Chondrocyte (in vitro differentiated cells): ENCODE results near the gene IGF2BP3. TPM values are rescaled to one million over a fixed set of nuclear protein-coding genes. Genes with fewer than 3 reads are reported as not detected.
"Not testable (repeated sequence)": the region's sequence is repeated elsewhere in the genome, so short reads cannot be mapped to it uniquely, and the experiment has no call there.

Experiments
- DNase-seq: peaks from one replicate; pipeline ENCODE4 v3.0.0; 2021; ENCODE audit warnings: mixed read lengths, low spot score
- H3K27ac Mint-ChIP-seq: one replicate; pipeline ENCODE4 v1.8.0; 2021; ENCODE audit warnings: mild to moderate bottlenecking, moderate library complexity, mixed read lengths; ENCODE audit not compliant: unreplicated experiment
- H3K27me3 Mint-ChIP-seq: 2 replicates; pipeline ENCODE4 v1.8.0; 2021; ENCODE audit warnings: low read depth, mixed read lengths
- H3K36me3 Mint-ChIP-seq: 2 replicates; pipeline ENCODE4 v1.8.0; 2021; ENCODE audit warnings: low read depth, mixed read lengths
- H3K4me1 Mint-ChIP-seq: 2 replicates; pipeline ENCODE4 v1.8.0; 2021; ENCODE audit warnings: low read depth, mild to moderate bottlenecking, mixed read lengths
- H3K4me3 Mint-ChIP-seq: one replicate; pipeline ENCODE4 v1.8.0; 2021; ENCODE audit warnings: mild to moderate bottlenecking, moderate library complexity, mixed read lengths; ENCODE audit not compliant: unreplicated experiment
- H3K9me3 Mint-ChIP-seq: 2 replicates; pipeline ENCODE4 v1.8.0; 2021; ENCODE audit warnings: low read depth, mixed read lengths
- CTCF ChIP-seq: fragments of 200-600 bp; sonication (generic); IDR thresholded peaks from 2 replicates; pipeline ENCODE4 v1.5.0; 2021; ENCODE audit warnings: antibody characterized with exemption, mild to moderate bottlenecking, moderate library complexity
- total RNA-seq: library from RNA; stranded (reverse); gene quantifications from 3 replicates; pipeline ENCODE4 v1.2.1, GENCODE V29; 2021

The IGF2BP3 gene
- total RNA-seq, 1 donor from 2014 or later: 53.0 TPM

GRCh38 chr7:23490357-23491135 lies 20.3 kb upstream of the IGF2BP3 start:
- TF ChIP-seq CTCF: no peak
- no peaks in the 10 kb centered on the region for H3K27me3 Mint-ChIP-seq
- no peaks in the 10 kb centered on the region for H3K4me1 Mint-ChIP-seq
- DNase-seq: no peak
- H3K4me3 Mint-ChIP-seq: no peak overlapping the region
- no peaks in the 10 kb centered on the region for H3K36me3 Mint-ChIP-seq
- H3K27ac Mint-ChIP-seq: no peak overlapping the region
- no peaks in the 10 kb centered on the region for H3K9me3 Mint-ChIP-seq

GRCh38 chr7:23488714-23489113 lies 18.4 kb upstream of the IGF2BP3 start:
- not testable (repeated sequence) for H3K9me3 Mint-ChIP-seq, H3K4me3 Mint-ChIP-seq, H3K27me3 Mint-ChIP-seq, DNase-seq, H3K27ac Mint-ChIP-seq, H3K4me1 Mint-ChIP-seq, H3K36me3 Mint-ChIP-seq

- TF ChIP-seq CTCF: no peak
- no peak for DNase-seq
- no peaks in the 10 kb centered on the region for H3K4me1 Mint-ChIP-seq
- no peak overlapping the region for H3K27ac Mint-ChIP-seq
- no peaks in the 10 kb centered on the region for H3K36me3 Mint-ChIP-seq
- H3K27me3 Mint-ChIP-seq: no peaks in the 10 kb centered on the region
- no peak overlapping the region for H3K4me3 Mint-ChIP-seq
- no peaks in the 10 kb centered on the region for H3K9me3 Mint-ChIP-seq
These were observed 17.4 kb upstream of the IGF2BP3 start for GRCh38 chr7:23487670-23488069.

- DNase-seq: no peak
- no peaks in the 10 kb centered on the region for H3K36me3 Mint-ChIP-seq
- H3K9me3 Mint-ChIP-seq: no peaks in the 10 kb centered on the region
- H3K27ac Mint-ChIP-seq: no peak overlapping the region
- H3K4me3 Mint-ChIP-seq: no peak overlapping the region
- H3K27me3 Mint-ChIP-seq: no peaks in the 10 kb centered on the region
- H3K4me1 Mint-ChIP-seq: no peaks in the 10 kb centered on the region
- TF ChIP-seq CTCF: no peak
These were observed 15.9 kb upstream of the IGF2BP3 start for GRCh38 chr7:23486002-23486773.

GRCh38 chr7:23482686-23483085 lies 12.4 kb upstream of the IGF2BP3 start:
- DNase-seq: no peak
- Mint-ChIP-seq H3K4me1 (no peaks in the 10 kb centered on the region), H3K36me3 (no peaks in the 10 kb centered on the region), H3K9me3 (no peaks in the 10 kb centered on the region), H3K4me3 (no peak overlapping the region), H3K27me3 (peaks cover 2% of the 10 kb centered on the region), H3K27ac (no peak overlapping the region)
- no peak for TF ChIP-seq CTCF
